H1 (cell line): ENCODE results near the gene SPIRE1. TPM values are rescaled to one million over a fixed set of nuclear protein-coding genes. Genes with fewer than 3 reads are reported as not detected.

Source experiments
- ASH2L ChIP-seq: fragments of 200-600, 300-600 bp; sonication (generic); IDR thresholded peaks from one replicate; pipeline ENCODE4 v1.7.1; 2017; ENCODE audit warnings: low read length
- CREB1 ChIP-seq: IDR thresholded peaks from 2 replicates; pipeline ENCODE4 v1.6.1; 2012; ENCODE audit warnings: inconsistent platforms
- EP300 ChIP-seq, 2 experiments: IDR thresholded peaks; 1 replicate in 1 of 2; 2 replicates in 1 of 2; pipeline ENCODE4 v1.6.1; 2011 to 2012; ENCODE audit warnings: low read depth in 2 of 2, low read length in 2 of 2, mild to moderate bottlenecking in 2 of 2, borderline replicate concordance in 1 of 2, inconsistent platforms in 1 of 2, moderate library complexity in 1 of 2
- GTF2F1 ChIP-seq: IDR thresholded peaks from 2 replicates; pipeline ENCODE4 v1.6.1; 2012; ENCODE audit warnings: low read depth, low read length, improper control_type of control experiment, borderline replicate concordance
- HDAC2 ChIP-seq, 2 experiments: fragments of 300-600 bp in 1 of 2; sonication (generic) in 1 of 2; IDR thresholded peaks; 2 replicates each; pipeline ENCODE4 v1.6.1; 2011 to 2012; ENCODE audit warnings: low read depth in 2 of 2, low read length in 2 of 2, mild to moderate bottlenecking in 2 of 2, moderate library complexity in 2 of 2, borderline replicate concordance in 1 of 2, inconsistent platforms in 1 of 2
- MAFK ChIP-seq: IDR thresholded peaks from 2 replicates; pipeline ENCODE4 v1.6.1; 2012; ENCODE audit warnings: low read depth, mild to moderate bottlenecking, improper control_type of control experiment, low read length
- NRF1 ChIP-seq: IDR thresholded peaks from 2 replicates; pipeline ENCODE4 v1.6.1; 2011; ENCODE audit warnings: mild to moderate bottlenecking, low read depth, low read length, improper control_type of control experiment
- SRF ChIP-seq: IDR thresholded peaks from 2 replicates; pipeline ENCODE4 v1.6.1; 2011; ENCODE audit warnings: mild to moderate bottlenecking, low read depth, low read length, moderate library complexity
- polyA plus RNA-seq, 7 experiments: library from polyadenylated mRNA; depleted of rRNA in 3 of 7; stranded (reverse) in 5 of 7; unstranded in 2 of 7; fragments of >200 nt in 5 of 7; fragments of 200-250 nt in 2 of 7; gene quantifications; 1 replicate in 5 of 7; 2 replicates in 1 of 7; 4 replicates in 1 of 7; pipeline versions ENCODE4 v1.2.1 to v1.2.3, GENCODE V29; 2011 to 2013; ENCODE audit warnings: missing spikeins in 2 of 7, mixed read lengths in 2 of 7
- total RNA-seq: library from RNA; stranded (reverse); fragmentation: NEBNext Ultra II Directional; extraction: Animal tissue kit (Norgen Biotek cat#: 25700); gene quantifications from 2 replicates; pipeline ENCODE4 v1.2.1, GENCODE V29; 2021

Gene SPIRE1
- total and polyA plus RNA-seq, 2 of the 8 experiments (the other 6 are each of a cell fraction or from before 2014, with no cell fraction given) = 6.0 to 21.5 TPM

DNA sequence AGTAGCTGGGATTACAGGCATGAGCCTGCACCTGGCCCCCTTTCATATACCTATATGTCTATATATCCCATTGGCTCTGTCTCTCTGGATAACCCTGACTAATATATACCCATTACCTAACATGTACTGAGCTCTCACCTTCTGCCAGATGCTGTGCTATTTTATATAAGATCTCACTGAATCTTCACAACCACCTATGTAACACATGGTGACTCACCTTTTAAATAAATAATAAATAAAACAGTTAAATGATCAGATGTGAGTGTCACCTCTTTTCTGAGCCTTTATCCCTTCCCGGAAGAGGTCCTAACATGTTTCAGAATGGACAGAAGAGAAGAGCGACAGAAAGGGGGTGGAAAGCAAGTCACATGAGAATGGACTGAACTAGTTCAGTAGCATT is 123.1 kb downstream of the SPIRE1 start (continued):
- TF ChIP-seq EP300 (IDR thresholded peaks at IDR 0.05; ENCODE audit: borderline replicate concordance in 1 of 2, low read depth in 2 of 2, low read length in 2 of 2) = no peak
- TF ChIP-seq SRF = no peak
- no peak for TF ChIP-seq NRF1
- TF ChIP-seq ASH2L = no peak
- TF ChIP-seq CREB1 = no peak
- no peak for TF ChIP-seq HDAC2 (IDR thresholded peaks at IDR 0.05; ENCODE audit: borderline replicate concordance in 1 of 2, low read depth in 2 of 2, low read length in 2 of 2)
- TF ChIP-seq GTF2F1 = no peak
- TF ChIP-seq MAFK = no peak
